ENCODE data around the gene NAPG.
"Not testable (repeated sequence)": the region's sequence is repeated elsewhere in the genome, so short reads cannot be mapped to it uniquely, and the experiment has no call there.

Gene NAPG

DNA sequence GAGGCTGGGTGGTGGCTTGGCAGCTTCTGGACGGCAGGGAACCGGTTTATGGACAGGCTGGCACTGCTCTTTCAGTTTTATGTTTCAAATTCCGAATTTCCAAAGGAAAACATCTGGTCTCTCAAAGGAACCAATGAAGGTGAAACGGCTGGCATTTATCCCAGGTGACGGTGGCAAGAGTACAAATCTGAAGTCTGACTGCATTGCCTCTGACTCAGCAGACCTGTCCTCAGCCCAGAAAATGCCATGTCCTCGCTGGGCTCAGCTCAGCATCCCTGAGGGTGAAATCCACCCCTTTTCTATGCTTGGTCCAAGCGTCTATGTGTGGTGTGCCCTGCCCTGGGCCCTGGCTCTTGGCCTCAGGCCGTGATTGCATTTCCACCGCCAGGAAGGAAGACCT, 38.1 kb downstream of the NAPG start:
- H3K4me1 Mint-ChIP-seq (ENCODE audit: low read depth in 2 of 2) = peaks cover 7 to 10% of the 10 kb centered on the region in 2 donors
- H3K4me3 Mint-ChIP-seq = no peak overlapping the region
- ATAC-seq (replicated peaks) (no peak), DNase-seq (no peak)
- no peaks in the 10 kb centered on the region for H3K9me3 Mint-ChIP-seq
- no peaks in the 10 kb centered on the region for H3K27me3 Mint-ChIP-seq
- H3K36me3 Mint-ChIP-seq (ENCODE audit: insufficient read depth) = no peaks in the 10 kb centered on the region
- no peak overlapping the region for H3K27ac Mint-ChIP-seq

DNA sequence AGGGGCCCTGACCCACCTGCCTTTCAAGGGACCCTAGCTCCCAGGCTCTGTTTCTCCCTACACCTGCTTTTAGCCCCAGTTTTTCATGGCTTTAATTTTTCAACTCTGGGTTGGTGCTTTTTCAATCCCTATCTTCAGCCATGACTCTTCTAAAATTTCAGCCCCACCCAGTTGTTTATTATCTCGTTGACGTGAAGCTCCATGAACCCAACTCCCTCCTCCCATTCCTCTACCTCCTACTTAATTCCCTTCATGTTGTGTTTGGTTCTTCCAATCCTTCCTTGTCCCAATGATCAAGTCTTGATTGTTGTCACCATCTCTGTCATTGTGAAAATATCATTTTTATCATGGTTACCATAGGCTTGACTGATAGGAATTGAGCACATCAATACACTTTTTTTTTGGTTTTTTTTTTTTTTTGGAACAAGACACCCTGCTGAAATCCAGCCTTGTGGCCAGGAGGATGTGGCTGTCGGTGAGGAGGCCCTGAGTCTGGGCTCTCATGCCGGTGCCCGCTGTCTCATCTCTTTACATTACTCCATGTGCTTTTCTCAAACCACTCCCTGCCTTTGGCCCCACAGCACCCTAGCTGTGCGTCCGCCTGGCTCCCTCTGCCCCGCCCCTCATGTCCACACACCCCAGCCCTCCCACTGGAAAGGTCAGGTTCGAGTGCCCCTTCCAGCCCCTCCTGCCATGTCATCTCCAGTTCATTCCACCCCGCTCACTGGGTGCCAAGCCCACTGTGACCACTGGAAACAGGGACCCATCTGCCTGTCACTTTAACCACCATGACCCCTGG, 39.3 kb downstream of the NAPG start:
- Mint-ChIP-seq H3K27me3 (no peaks in the 10 kb centered on the region), H3K36me3 (ENCODE audit: insufficient read depth) (no peaks in the 10 kb centered on the region), H3K4me1 (ENCODE audit: low read depth in 2 of 2) (peaks cover 4 to 5% of the 10 kb centered on the region in 2 donors), H3K4me3 (no peak overlapping the region), H3K9me3 (no peaks in the 10 kb centered on the region), H3K27ac (no peak overlapping the region)
- DNase-seq (no peak), ATAC-seq (replicated peaks) (no peak)

DNA sequence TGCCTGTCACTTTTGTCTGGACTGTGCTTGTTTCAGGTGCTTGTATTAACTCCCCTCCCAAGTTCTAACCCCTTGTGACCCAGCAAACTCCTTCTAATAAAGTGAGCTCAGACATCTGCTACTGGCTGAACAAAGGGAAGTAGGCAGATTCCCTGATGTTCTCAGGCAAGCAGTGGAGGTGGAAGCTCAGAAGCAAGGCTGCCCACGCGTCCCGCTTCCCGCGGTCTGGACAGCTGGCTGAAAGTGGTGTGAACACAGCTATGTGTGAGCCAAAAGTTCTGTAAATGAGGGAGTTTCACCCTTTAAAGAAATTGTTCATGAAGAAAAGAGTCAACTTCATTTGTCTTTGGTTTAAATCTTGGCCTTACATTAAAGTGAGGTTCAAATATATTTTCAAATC, 40.0 kb downstream of the NAPG start:
- Mint-ChIP-seq H3K27ac (no peak overlapping the region), H3K36me3 (ENCODE audit: insufficient read depth) (no peaks in the 10 kb centered on the region), H3K9me3 (no peaks in the 10 kb centered on the region), H3K4me3 (no peak overlapping the region), H3K27me3 (no peaks in the 10 kb centered on the region), H3K4me1 (ENCODE audit: low read depth in 2 of 2) (no peaks in the 10 kb centered on the region)
- ATAC-seq (replicated peaks) (no peak), DNase-seq (no peak)

DNA sequence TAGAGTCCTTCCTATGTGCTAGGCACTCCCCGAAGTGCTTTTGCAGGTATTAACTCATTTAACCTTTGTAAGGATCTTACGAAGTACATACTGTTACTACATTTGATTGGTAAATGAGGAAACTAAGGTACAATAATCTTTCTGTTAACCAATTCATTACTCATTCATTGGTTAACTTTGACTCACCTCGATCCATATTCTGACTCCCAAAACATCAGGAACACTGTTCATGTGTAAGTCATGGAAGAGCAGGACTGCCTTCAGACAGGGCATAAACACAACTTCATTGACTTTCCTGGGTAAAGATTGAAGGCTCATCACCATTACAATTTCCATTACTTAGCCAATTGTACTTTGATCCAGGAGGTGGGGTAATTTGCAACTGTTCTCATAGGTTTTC, 40.6 kb downstream of the NAPG start:
- H3K4me1 Mint-ChIP-seq (ENCODE audit: low read depth in 2 of 2) = no peaks in the 10 kb centered on the region
- H3K36me3 Mint-ChIP-seq (ENCODE audit: insufficient read depth) = no peaks in the 10 kb centered on the region
- no peaks in the 10 kb centered on the region for H3K27me3 Mint-ChIP-seq
- DNase-seq = no peak
- no peak overlapping the region for H3K27ac Mint-ChIP-seq
- no peak overlapping the region for H3K4me3 Mint-ChIP-seq
- no peak for ATAC-seq (replicated peaks)
- no peaks in the 10 kb centered on the region for H3K9me3 Mint-ChIP-seq

DNA sequence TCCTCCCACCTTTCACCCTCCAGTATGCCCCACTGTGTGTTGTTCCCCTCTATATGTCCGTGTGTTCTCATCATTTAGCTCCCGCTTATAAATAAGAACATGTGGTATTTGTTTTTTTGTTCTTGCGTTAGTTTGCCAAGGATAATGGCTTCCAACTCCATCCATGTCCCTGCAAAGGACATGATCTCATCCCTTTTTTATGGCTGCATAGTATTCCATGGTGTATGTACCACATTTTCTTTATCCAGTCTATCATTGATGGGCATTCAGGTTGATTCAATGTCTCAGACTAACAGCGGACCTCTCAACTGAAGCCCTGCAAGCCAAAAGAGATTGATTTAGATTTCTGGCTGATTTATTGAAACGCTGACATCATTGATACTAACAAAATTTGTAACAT, 44.1 kb downstream of the NAPG start:
- H3K36me3 Mint-ChIP-seq (ENCODE audit: insufficient read depth); DNase-seq; H3K27me3 Mint-ChIP-seq; H3K4me1 Mint-ChIP-seq (ENCODE audit: low read depth in 2 of 2); H3K4me3 Mint-ChIP-seq; H3K9me3 Mint-ChIP-seq; H3K27ac Mint-ChIP-seq; ATAC-seq (replicated peaks): not testable (repeated sequence)

DNA sequence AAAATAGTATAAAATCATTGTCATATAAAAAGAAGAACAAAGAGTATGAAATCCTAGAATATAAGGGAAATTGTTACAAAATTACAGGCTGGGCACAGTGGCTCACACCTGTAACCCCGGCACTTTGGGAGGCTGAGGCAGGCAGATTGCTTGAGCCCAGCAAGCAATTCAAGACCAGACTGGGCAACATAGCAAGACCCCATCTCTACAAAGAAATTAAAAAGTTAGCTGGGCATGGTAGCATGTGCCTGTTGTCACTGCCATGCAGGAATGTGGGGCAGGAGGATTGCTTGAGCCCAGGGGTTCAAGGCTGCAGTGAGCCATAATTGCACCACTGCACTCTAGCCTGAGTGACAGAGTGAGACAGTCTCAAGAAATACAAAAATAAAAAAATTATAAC, 44.8 kb downstream of the NAPG start:
- no peaks in the 10 kb centered on the region for H3K27me3 Mint-ChIP-seq
- ATAC-seq (replicated peaks) = no peak
- no peaks in the 10 kb centered on the region for H3K4me1 Mint-ChIP-seq (ENCODE audit: low read depth in 2 of 2)
- no peaks in the 10 kb centered on the region for H3K36me3 Mint-ChIP-seq (ENCODE audit: insufficient read depth)
- no peak overlapping the region for H3K27ac Mint-ChIP-seq
- no peak for DNase-seq
- H3K9me3 Mint-ChIP-seq = no peaks in the 10 kb centered on the region
- no peak overlapping the region for H3K4me3 Mint-ChIP-seq

DNA sequence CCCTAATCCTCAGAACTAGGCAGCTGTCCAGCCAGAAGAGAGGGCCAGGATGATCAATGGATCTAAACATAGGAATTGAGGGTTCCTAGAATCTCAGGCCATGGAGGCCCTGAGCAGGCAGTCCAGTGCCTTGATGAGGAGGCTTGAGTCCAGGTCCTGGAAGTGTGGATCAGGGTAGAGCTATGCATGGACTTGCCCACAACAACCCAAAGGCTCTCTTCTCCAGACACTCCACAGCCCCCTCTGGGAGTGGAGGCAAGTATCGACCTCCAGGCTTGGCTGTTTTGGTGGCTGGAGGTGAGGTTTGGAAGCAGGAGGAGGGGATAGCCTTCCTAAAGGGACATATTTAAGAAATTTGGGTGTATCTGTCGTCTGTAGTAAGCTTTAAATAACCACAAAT, 45.7 kb downstream of the NAPG start:
- no peak overlapping the region for H3K4me3 Mint-ChIP-seq
- no peaks in the 10 kb centered on the region for H3K27me3 Mint-ChIP-seq
- no peak for ATAC-seq (replicated peaks)
- no peak for DNase-seq
- H3K9me3 Mint-ChIP-seq = no peaks in the 10 kb centered on the region
- no peaks in the 10 kb centered on the region for H3K4me1 Mint-ChIP-seq (ENCODE audit: low read depth in 2 of 2)
- no peak overlapping the region for H3K27ac Mint-ChIP-seq
- no peaks in the 10 kb centered on the region for H3K36me3 Mint-ChIP-seq (ENCODE audit: insufficient read depth)

DNA sequence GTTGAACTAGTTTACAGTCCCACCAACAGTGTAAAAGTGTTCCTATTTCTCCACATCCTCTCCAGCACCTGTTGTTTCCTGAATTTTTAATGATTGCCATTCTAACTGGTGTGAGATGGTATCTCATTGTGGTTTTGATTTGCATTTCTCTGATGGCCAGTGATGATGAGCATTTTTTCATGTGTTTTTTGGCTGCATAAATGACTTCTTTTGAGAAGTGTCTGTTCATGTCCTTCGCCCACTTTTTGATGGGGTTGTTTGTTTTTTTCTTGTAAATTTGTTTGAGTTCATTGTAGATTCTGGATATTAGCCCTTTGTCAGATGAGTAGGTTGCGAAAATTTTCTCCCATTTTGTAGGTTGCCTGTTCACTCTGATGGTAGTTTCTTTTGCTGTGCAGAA, 47.4 kb downstream of the NAPG start:
- H3K4me1 Mint-ChIP-seq (ENCODE audit: low read depth in 2 of 2); H3K4me3 Mint-ChIP-seq; DNase-seq; H3K27me3 Mint-ChIP-seq; H3K9me3 Mint-ChIP-seq; ATAC-seq (replicated peaks); H3K36me3 Mint-ChIP-seq (ENCODE audit: insufficient read depth); H3K27ac Mint-ChIP-seq: not testable (repeated sequence)

DNA sequence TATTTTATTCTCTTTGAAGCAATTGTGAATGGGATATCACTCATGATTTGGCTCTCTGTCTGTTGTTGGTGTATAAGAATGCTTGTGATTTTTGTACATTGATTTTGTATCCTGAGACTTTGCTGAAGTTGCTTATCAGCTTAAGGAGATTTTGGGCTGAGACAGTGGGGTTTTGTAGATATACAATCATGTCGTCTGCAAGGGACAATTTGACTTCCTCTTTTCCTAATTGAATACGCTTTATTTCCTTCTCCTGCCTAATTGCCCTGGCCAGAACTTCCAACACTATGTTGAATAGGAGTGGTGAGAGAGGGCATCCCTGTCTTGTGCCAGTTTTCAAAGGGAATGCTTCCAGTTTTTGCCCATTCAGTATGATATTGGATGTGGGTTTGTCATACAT, 48.6 kb downstream of the NAPG start:
- not testable (repeated sequence) for H3K4me3 Mint-ChIP-seq; ATAC-seq (replicated peaks); H3K36me3 Mint-ChIP-seq (ENCODE audit: insufficient read depth); H3K27ac Mint-ChIP-seq; DNase-seq; H3K9me3 Mint-ChIP-seq; H3K27me3 Mint-ChIP-seq; H3K4me1 Mint-ChIP-seq (ENCODE audit: low read depth in 2 of 2)

DNA sequence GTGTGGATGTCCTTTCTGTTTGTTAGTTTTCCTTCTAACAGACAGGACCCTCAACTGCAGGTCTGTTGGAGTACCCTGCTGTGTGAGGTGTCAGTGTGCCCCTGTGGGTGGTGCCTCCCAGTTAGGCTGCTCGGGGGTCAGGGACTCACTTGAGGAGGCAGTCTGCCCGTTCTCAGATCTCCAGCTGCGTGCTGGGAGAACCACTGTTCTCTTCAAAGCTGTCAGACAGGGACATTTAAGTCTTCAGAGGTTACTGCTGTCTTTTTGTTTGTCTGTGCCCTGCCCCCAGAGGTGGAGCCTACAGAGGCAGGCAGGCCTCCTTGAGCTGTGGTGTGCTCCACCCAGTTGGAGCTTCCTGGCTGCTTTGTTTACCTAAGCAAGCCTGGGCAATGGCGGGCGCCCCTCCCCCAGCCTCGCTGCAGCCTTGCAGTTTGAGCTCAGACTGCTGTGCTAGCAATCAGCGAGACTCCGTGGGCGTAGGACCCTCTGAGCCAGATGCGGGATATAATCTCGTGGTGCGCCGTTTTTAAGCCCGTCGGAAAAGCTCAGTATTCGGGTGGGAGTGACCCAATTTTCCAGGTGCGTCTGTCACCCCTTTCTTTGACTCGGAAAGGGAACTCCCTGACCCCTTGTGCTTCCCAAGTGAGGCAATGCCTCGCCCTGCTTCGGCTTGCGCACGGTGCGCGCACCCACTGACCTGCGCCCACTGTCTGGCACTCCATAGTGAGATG, 52.2 kb downstream of the NAPG start:
- not testable (repeated sequence) for ATAC-seq (replicated peaks); DNase-seq; H3K4me1 Mint-ChIP-seq (ENCODE audit: low read depth in 2 of 2); H3K9me3 Mint-ChIP-seq; H3K36me3 Mint-ChIP-seq (ENCODE audit: insufficient read depth)
- peak overlapping the region in 1 of 2 donors; percentile 47 for H3K4me3 Mint-ChIP-seq
- H3K27ac Mint-ChIP-seq = peak overlapping the region in 1 of 2 donors; percentile 51
- H3K27me3 Mint-ChIP-seq = peaks cover 0 to 13% of the 10 kb centered on the region in 2 donors

DNA sequence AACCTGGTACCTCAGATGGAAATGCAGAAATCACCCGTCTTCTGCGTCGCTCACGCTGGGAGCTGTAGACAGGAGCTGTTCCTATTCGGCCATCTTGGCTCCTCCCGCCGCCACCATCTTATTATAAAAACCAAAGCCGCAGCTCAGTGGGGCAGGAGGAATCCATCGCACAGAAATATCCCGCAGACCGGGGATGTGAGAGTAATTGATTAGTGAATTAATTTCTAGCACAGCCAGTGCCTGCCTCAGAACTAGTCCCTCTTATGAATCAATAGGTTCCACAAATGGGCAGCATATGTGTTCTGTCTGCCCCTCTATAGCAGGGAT, 52.7 kb downstream of the NAPG start:
- ATAC-seq (replicated peaks); H3K4me1 Mint-ChIP-seq (ENCODE audit: low read depth in 2 of 2); H3K36me3 Mint-ChIP-seq (ENCODE audit: insufficient read depth); DNase-seq; H3K9me3 Mint-ChIP-seq: not testable (repeated sequence)
- H3K27me3 Mint-ChIP-seq = peaks cover 0 to 13% of the 10 kb centered on the region in 2 donors
- H3K27ac Mint-ChIP-seq = peak overlapping the region in 1 of 2 donors; percentile 51
- peak overlapping the region in 1 of 2 donors; percentile 47 for H3K4me3 Mint-ChIP-seq

DNA sequence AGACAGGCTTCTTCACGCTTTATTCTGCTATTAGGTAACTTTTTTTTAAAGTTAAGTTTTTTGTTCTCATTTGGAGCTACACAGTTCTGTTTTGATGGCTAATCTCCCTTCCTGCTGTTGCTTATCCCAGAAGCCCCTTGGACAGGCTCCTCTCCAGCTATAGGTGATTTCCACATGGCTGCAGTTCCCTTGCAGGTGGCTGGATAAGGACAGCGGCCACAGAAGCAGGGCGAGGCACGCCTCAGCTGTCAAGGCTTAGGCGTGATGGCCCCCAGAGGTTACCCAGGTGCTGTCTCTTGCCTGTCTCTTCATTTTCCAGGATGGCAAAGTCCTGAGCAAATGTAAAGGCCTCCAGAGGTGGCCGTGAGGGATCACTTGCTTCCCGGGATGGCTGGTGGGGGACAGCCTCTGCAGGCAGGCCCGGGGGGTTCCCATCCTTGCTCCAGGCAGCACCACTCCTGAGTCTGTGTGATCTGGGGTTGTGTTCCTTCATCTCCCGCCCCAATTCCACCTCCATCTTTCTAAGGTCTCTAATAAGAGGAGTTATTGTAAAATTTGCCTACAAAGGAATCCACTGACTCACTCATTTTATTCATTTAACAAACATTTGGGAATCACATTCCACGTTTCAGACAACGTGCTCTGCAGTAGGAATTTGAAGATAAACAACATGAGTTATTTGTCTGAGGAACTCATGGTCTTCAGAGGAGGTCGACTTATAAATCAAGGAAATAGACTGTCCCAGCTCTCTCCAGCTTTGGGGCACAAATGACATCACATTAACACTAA, 53.4 kb downstream of the NAPG start:
- Mint-ChIP-seq H3K4me3 (no peak overlapping the region), H3K9me3 (no peaks in the 10 kb centered on the region), H3K27ac (no peak overlapping the region), H3K36me3 (ENCODE audit: insufficient read depth) (no peaks in the 10 kb centered on the region), H3K4me1 (ENCODE audit: low read depth in 2 of 2) (no peaks in the 10 kb centered on the region), H3K27me3 (peaks cover 0 to 13% of the 10 kb centered on the region in 2 donors)
- ATAC-seq (replicated peaks) = no peak
- no peak for DNase-seq

DNA sequence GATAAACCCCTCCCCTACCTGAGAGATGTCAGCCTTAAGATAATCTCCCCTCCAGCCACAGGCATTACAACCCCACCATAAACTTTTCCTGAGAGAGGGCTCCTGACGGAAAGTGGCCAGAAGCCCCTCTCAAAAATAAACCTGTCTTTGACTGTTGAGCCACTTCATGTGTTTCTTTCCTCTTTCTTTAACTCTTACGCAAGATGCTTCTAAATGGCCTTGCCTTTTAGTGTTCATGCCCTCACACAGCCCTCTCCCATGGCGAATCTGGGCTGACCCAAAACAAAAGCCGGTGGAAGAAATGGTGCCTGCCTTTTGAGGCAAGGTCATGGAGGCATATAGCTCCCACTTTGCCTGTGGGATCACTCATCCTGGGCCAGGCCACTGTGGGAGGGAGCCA, 54.4 kb downstream of the NAPG start:
- no peaks in the 10 kb centered on the region for H3K4me1 Mint-ChIP-seq (ENCODE audit: low read depth in 2 of 2)

DNA sequence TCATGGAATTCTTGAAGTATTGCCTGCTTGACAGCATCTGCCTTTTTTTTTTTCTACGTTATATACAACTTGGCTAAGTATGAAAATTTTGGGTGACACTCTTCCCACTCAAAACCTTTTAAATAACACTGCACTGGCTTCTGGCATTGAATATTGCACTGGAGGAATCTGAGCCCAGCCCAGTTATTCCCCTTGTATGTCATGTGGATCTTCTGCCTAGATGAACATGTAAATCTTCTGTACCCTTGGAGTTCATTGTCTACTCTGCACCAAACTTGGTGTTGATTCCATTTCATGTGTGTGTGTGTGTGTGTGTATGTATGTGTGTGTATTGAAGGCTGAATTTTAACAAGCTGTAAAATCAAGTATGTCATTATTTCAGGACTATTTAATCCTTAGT, 59.4 kb downstream of the NAPG start:
- Mint-ChIP-seq H3K27ac (no peak overlapping the region), H3K4me3 (no peak overlapping the region), H3K36me3 (ENCODE audit: insufficient read depth) (no peaks in the 10 kb centered on the region), H3K27me3 (peaks cover 0 to 4% of the 10 kb centered on the region in 2 donors), H3K9me3 (no peaks in the 10 kb centered on the region), H3K4me1 (ENCODE audit: low read depth in 2 of 2) (no peaks in the 10 kb centered on the region)
- ATAC-seq (replicated peaks) = no peak
- DNase-seq = no peak

More for the DNA sequence above, 54.4 kb downstream of the NAPG start:
- no peak overlapping the region for H3K27ac Mint-ChIP-seq
- DNase-seq (no peak), ATAC-seq (replicated peaks) (no peak)
- peaks cover 0 to 13% of the 10 kb centered on the region in 2 donors for H3K27me3 Mint-ChIP-seq
- no peaks in the 10 kb centered on the region for H3K36me3 Mint-ChIP-seq (ENCODE audit: insufficient read depth)
- H3K9me3 Mint-ChIP-seq = no peaks in the 10 kb centered on the region
- H3K4me3 Mint-ChIP-seq = no peak overlapping the region
